GM19455 (cell line): Measurements from ENCODE around the gene FOXF2.

Source experiments
- ATAC-seq: cut with Tn5 transposase; IDR thresholded peaks from one replicate; pipeline ENCODE4 v1.9.1; 2021; ENCODE audit not compliant: unreplicated experiment

Gene FOXF2

GRCh38 chr6:1390133-1390945 lies 963 bp downstream of the FOXF2 start:
- ATAC-seq, result no peak

- no peak for ATAC-seq
These were observed 1.8 kb downstream of the FOXF2 start for GRCh38 chr6:1390946-1391799.

DNA sequence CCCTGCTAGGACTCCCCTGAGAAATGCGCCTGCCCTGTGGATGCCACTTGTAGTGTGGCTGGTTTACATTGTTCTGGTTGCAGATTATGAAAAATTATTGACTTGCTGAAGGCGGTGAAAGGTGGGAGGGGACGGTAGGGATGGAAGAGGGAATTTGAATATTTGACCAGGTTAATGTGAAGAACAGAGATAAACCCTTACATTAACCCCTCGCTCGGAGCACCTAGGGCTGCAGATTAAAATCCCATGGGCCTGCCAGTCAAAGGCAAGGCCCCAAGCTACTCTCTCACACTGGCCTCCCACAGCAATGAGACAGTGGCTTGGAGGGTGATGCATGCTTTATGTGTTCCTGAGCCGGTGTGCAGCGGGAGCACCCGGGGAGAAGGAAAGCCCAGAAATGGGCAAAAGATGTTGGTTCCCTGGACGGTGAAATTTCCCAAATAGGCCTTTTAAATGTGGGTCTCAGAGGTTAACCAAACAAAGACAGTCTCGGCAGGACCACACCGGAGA lies 2.5 kb downstream of the FOXF2 start:
- no peak for ATAC-seq

DNA sequence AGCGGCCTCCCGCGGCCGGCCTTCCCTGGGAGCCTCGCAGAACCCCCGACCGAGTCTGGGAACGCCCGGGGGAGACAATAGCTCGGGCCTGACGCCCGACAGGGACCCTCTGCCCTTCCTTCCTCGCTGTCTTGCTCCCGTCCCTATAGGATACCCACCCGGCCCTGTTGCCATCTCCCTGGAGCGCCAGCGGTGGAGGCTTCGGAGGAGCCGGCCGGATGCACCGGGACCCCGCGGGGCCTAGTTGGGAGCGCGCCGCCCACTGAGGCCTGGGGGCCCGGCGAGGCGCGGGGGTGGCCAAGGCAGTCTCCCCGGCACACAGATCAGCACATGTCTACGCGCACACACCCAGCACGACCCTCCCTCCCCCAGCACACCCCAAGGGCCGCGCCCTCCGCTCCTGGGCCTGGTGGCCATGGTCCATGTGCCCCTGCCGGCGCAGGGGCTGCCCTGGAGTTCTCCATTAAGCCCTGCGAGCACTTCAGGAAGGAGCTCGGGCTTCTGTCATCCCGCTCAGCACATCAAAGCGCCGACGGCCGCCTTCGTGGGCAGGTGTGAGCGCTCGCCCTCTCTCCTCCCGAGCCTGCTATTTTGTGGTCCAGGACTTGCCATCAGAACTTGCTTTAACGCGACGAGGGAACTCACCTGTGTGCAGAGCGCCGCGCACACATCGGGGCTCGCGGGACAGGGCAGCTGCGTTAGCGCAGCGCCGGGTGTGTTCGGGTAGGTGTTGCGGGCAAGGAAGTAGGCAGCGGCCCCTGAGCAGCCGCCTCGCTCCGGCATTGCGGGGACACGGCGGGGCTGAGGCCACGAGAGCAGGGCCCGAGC lies 3.7 kb downstream of the FOXF2 start:
- ATAC-seq, result no peak

GRCh38 chr6:1393641-1394283 lies 4.4 kb downstream of the FOXF2 start:
- no peak for ATAC-seq

DNA sequence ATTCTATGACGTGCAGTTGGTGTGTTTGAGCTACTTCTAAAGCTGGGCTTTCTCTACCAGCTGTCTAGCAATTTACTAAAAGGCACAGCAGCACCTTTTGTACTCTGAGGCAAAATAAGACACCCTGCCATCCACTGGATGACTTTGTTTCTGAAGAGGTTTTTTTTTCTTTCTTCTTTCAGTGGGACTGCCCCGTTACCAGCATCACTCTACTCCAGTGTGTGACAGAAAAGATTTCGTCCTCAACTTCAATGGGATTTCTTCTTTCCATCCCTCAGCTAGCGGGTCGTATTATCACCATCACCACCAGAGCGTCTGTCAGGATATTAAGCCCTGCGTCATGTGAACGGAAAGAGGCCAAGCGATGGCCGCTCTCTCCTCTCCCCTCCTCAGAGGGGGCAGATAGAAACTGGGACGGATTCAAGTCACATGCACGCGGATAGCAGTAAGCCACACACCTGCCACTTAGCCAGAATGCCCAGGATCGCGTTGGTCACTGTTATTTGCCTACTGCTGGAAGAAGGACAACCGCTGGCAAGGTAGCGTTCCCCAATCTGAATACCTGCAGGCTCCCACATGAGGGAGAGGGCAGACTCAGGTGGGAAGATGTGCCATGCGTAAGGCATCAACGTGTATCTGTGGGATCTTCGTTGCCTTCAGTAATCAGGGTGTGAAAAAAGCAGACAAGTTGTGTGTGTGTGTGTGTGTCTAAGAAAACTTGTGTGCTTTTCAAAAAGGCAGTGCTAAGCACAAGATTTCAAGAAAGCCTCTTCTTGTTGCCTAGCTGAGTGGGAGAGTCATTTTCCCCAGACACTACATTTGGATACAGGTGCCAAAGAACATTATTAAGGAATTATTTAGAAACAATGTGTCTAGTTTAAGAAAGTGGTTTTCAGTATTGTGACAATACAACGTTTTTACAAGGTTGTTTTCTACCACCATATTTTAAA lies 5.4 kb downstream of the FOXF2 start:
- ATAC-seq, result no peak

DNA sequence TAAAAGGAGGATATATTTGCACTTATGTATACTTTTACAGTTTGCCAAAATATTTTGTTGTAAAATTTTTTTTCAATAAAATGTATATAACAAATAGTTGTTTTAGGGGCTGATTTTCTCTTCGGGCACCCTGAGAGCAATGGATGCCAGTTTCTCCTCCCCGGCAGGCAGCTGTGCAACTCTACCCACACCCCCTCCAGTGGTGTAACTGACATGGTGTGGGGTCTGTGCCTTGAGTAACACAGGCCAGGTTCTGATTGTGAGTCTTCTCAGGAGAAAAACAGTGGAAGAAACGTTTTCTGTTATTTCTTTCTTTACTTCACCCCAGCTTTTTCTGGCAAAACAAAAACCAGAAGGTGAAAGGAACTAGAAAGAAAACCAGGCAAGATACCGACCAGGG lies 6.1 kb downstream of the FOXF2 start:
- ATAC-seq, result no peak

DNA sequence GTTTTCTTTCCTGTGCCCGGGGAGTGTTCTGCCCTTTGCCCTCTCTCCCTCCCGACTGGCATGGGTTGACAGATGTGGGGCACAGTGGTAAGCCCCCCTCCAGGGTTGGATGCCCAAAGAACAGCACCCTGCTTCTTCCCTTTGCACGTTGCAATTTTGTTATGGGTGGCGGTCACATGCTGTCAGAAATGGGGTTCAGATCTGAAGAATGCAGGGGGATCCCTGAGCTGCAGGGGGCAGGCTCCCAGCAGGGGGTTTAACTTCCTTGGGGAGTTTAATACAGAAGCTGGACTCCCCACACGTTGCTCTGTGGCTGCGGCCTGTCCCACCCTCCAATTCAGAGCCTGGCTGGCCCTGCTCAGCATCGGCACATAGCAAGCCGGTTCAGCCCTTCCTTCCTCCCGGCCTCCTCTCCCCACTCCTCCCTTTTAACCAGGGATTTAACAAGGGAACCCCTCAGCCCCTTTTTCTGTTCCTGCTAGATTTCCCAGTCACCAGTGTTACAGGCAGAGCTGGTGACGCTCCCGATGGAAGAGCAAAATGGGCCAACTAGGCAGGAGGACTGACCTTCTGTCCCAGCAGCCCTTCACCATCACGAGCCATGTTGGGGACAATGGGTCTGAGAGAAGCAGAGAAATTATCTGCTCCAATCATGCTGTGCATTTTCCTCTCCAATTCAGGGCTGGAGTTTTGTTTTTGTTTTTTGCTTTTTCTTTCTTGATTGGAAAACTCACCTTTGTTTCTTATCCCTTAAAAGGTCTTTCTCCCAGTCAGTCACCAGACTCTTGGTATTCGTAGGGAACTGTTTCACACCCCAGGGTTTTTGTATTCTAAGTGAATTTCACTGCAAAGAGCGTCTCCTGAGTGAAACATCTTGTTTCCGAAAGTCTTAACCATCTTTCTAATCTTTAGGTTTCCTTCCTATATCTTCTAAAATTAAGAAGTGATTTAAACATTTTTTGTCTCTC lies 6.8 kb downstream of the FOXF2 start:
- no peak for ATAC-seq

GRCh38 chr6:1396952-1397868 lies 7.8 kb downstream of the FOXF2 start:
- ATAC-seq, result peak; percentile 61

DNA sequence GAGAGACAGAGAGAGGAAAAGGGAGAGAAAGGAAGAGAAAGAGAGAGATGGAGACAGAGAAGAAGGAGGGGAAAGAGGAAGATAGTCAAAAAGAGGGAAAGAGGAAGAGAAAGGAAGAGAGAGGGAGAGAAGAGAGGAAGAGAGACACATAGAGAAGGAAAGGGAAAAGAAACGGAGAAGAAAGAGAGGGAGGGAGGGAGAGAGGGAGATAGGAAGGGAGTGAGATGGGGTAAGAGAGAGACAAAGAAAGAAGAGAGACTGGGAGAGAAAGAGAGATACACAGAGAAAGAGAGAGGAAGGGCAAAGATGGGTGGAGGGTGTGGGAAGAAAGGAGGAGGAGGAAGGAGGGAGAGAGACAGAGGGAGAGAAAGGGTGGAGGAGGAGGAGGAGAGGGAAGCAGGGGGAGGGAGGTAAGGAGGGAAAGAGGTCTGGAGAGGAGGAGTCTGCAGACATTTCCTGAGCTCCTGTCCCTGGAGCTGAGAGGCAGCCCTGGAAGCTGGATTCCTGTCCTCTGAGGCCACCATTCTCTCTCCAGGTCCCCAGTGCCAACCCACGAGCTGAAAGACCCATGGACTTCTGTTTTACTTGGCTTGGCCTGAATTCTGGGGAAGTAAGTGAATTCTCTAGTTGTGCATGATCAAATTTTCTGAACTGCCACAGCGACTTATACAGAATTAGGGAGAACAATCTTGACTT lies 9.9 kb downstream of the FOXF2 start:
- ATAC-seq, result no peak

GRCh38 chr6:1400126-1400850 lies 10.9 kb downstream of the FOXF2 start:
- ATAC-seq, result no peak

- no peak for ATAC-seq
These were observed 13.0 kb downstream of the FOXF2 start for GRCh38 chr6:1402369-1402768.

GRCh38 chr6:1402868-1403267 lies 13.5 kb downstream of the FOXF2 start:
- no peak for ATAC-seq

DNA sequence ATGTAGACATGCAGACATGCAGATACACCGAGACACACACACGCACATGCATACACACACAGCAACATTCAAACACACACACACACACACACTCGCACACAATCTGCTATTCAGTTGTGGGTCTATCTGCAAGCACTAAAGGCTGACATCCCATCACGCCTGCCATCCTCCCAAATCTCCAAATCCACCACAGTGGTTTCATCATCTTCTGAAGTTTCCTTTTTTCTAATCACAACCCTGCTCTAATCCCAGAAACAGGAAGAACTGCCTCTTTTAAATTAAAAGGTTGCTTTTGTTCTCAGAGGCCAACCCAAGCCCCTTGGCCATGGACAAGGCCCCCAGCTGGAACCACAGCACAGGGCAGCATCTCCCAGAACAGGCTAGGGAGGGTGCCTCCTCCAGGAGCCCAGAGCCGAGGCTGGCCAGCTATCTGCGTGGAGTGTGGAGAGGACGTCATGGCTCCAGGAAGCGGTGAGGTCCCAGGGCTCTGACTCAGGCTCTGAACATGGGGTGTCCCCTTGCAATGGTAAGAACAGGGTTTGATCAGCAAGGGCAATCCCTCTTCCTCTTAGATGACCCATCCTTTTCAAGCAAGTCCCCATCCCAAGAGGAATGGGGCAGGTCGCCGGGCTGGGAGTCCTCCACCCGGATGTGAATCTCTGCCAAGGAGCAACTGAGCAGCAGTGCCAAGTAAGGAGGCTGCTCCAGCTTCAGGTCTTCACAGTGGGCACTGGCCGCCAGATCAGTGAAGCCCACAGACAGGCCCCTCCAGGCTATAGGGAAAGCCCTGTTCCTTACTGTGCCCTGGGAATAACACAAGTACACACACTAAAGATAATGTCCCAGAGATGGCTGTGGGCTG lies 14.7 kb downstream of the FOXF2 start:
- ATAC-seq, result no peak

- ATAC-seq, result no peak
These were observed 15.3 kb downstream of the FOXF2 start for GRCh38 chr6:1404713-1405098.
